ENCODE measurements around the gene UFSP2. TPM values are rescaled to one million over a fixed set of nuclear protein-coding genes. Genes with fewer than 3 reads are reported as not detected.

Gene UFSP2
- total and polyA plus RNA-seq, 11 donors: 17.7 to 52.4 (median 35.0) TPM

DNA sequence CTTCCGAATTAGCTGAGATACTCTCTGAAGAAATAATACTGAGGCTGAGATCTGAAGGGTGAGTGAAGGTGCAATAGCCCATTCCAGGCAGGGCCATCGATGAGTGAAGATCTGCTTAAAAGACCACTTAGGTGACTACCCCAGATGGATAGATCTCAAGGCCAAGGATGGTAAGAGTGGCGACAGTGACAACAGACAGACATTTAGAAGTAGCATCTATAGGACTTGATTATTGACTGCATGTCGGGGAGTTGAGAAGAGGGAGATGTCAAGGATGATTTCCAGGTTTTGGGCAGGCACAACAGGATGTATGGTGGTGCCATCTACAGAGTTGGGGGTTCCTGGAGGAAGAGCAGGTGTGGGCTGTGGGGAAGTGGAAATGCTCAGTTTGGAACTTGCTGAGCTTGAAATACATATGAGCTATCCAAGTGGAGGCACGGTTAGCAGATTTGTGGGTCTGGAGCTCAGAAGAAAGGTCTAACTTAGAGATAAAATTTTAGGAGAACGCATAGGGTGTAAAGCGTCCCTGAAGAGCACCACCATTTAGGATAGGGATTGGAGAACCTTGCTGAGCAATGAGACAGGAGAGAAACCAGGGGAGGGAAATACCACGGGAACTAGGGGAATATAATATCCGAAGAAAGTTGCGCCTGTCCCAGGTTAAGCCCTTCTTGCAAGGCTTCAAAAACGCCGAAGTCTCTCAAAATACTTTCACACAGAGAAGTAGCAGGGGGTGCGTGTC, 688 bp downstream of the UFSP2 start:
- TF ChIP-seq, protein P1, sequence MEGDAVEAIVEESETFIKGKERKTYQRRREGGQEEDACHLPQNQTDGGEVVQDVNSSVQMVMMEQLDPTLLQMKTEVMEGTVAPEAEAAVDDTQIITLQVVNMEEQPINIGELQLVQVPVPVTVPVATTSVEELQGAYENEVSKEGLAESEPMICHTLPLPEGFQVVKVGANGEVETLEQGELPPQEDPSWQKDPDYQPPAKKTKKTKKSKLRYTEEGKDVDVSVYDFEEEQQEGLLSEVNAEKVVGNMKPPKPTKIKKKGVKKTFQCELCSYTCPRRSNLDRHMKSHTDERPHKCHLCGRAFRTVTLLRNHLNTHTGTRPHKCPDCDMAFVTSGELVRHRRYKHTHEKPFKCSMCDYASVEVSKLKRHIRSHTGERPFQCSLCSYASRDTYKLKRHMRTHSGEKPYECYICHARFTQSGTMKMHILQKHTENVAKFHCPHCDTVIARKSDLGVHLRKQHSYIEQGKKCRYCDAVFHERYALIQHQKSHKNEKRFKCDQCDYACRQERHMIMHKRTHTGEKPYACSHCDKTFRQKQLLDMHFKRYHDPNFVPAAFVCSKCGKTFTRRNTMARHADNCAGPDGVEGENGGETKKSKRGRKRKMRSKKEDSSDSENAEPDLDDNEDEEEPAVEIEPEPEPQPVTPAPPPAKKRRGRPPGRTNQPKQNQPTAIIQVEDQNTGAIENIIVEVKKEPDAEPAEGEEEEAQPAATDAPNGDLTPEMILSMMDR (IDR thresholded peaks at IDR 0.05): no peak
- no peak for TF ChIP-seq POLR2A (IDR thresholded peaks at IDR 0.05)
- intact Hi-C loops (cut with DNase I): loop anchor here in 7 of 10 donors (1.0 to 10.0 kb wide), 6 partner anchors 28 to 172 kb away; partner anchors contain the start of genes ANKRD37 (in 4 of the 7) and CCDC110 (in 1 of the 7)
- ATAC-seq (peak; percentile 9 to 44 (median 42)), DNase-seq (no peak)
- peak overlapping the region; percentile 84 to 99 (median 96) for H3K27ac ChIP-seq
- peaks cover 0 to 44% (median 28%) of the 10 kb centered on the region in 12 donors for H3K4me1 ChIP-seq
- H3K9me3 ChIP-seq: no peaks in the 10 kb centered on the region
- H3K36me3 ChIP-seq: peaks cover 0 to 23% (median 13%) of the 10 kb centered on the region in 9 donors
- H3K4me3 ChIP-seq: peak overlapping the region; percentile 73 to 96 (median 80)
- 14 to 17% (median 15%) methylated on average over 13 of the region's 13 CpGs for WGBS, 4 donors
- no peaks in the 10 kb centered on the region for H3K27me3 ChIP-seq

DNA sequence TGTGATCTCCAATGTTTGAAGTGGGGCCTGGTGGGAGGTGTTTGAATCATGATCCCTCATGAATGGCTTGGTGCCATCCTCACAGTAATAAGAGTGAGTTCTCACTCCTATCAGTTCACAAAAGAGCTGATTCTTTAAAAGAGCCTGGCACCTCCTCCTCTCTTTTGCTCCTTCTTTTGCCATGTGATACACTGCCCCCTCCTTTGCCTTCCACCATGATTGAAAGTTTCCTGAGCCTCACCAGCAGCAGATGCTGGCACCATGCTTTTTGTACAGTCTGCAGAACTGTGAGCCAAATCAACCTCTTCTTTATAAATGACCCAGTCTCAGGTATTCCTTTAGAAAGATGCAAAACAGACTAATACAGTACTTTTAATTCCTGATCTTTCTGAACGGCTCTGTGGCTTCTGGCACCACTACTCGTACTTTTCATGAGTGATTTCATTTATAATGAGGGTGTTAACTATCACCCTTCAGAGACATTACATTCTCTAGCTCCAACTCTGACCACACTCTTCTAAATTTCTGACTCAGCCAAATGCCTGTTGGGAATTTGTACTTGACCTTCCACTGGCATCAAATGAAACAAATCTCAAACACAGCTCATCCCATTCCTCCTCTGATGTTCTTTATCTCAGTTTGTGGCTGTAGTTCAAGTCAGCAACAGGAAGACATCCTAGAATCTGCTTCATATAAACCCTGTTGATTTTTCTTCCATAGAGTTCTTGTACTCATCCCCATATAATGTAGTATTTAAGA, 4.2 kb downstream of the UFSP2 start:
- peaks cover 0 to 44% (median 28%) of the 10 kb centered on the region in 12 donors for H3K4me1 ChIP-seq
- DNase-seq (no peak), ATAC-seq (no peak)
- H3K4me3 ChIP-seq: no peak overlapping the region
- no peaks in the 10 kb centered on the region for H3K9me3 ChIP-seq
- no peak overlapping the region for H3K27ac ChIP-seq
- 48 to 77% (median 64%) methylated on average over 2 of the region's 2 CpGs for WGBS, 4 donors
- no peaks in the 10 kb centered on the region for H3K27me3 ChIP-seq
- no peak for TF ChIP-seq POLR2A (IDR thresholded peaks at IDR 0.05)
- TF ChIP-seq, protein P1 (IDR thresholded peaks at IDR 0.05): no peak
- intact Hi-C loops (cut with DNase I): loop anchor here in 2 of 10 donors (5.0 to 10.0 kb wide), 2 partner anchors 173 to 176 kb away; no protein-coding TSS in a partner anchor
- H3K36me3 ChIP-seq: peaks cover 0 to 55% (median 43%) of the 10 kb centered on the region in 9 donors

DNA sequence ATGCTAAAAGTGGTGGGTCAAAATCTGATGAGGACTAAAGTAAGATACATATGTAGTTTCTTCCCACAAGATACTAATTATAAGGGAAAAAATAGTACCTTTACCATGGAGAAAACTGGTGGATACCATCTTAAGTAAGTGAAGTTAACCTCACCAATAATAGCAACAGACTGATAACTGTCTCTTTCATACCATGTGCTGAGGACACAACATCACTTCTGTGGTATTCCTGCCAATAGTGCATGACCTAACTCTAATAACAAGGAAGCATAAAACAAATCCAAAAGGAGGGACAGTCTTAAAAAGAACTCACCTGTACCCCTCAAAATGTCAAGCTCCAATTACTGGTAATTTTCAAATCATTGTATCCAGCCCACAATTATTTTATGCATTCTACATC, 8.8 kb downstream of the UFSP2 start:
- Histone ChIP-seq H3K4me1 (peaks cover 0 to 20% (median 3%) of the 10 kb centered on the region in 12 donors), H3K27me3 (no peaks in the 10 kb centered on the region), H3K9me3 (no peaks in the 10 kb centered on the region), H3K36me3 (peaks cover 0 to 97% (median 83%) of the 10 kb centered on the region in 9 donors), H3K27ac (no peak overlapping the region), H3K4me3 (no peak overlapping the region)
- DNase-seq: no peak
- intact Hi-C loops (cut with DNase I): no loop called here
- no peak for TF ChIP-seq POLR2A (IDR thresholded peaks at IDR 0.05)
- TF ChIP-seq, protein P1 (IDR thresholded peaks at IDR 0.05): no peak
- ATAC-seq: peak; percentile 57 to 68 (median 62)

DNA sequence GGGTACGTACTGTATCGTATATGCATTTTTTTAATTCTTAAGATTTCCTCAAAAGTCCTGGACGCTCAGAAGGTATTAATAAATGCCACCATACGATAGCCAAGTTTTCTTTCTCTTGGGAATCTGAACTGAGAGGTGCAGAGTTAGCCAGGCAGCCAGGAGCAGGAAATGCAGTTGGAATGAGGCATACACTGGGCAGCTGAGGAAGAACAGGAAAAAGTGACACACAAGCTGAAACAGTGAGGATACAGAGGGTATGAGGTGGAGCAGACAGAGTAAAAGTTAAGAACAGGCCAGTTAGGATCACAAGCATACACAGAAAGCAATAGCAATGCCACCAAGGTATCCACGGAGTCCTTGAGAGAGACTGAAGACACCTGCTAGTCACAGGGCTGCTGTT, 13.4 kb downstream of the UFSP2 start:
- H3K4me1 ChIP-seq: peaks cover 0 to 9% (median 0%) of the 10 kb centered on the region in 12 donors
- H3K27me3 ChIP-seq: no peaks in the 10 kb centered on the region
- peak overlapping the region in 1 of 12 donors; percentile 34 for H3K27ac ChIP-seq
- no peak for DNase-seq
- intact Hi-C loops (cut with DNase I): no loop called here
- peaks cover 0 to 6% (median 0%) of the 10 kb centered on the region in 12 donors for H3K9me3 ChIP-seq
- WGBS, 4 donors: 81 to 88% (median 86%) methylated on average over 5 of the region's 5 CpGs
- peaks cover 0 to 93% (median 73%) of the 10 kb centered on the region in 9 donors for H3K36me3 ChIP-seq
- peak in 1 of 4 donors; percentile 29 for ATAC-seq
- no peak overlapping the region for H3K4me3 ChIP-seq
- TF ChIP-seq, protein P1 (IDR thresholded peaks at IDR 0.05): no peak
- no peak for TF ChIP-seq POLR2A (IDR thresholded peaks at IDR 0.05)

Data from heart left ventricle (tissue), 16 donors.